A549 (cell line): ENCODE data around the gene KCNA10.

ENCODE experiments used
- CEBPB ChIP-seq, 2 experiments: fragments of >200 bp in 1 of 2; sonication (Bioruptor Twin) in 1 of 2; formaldehyde crosslinking in 1 of 2; IDR thresholded peaks; 2 replicates each; pipeline ENCODE4 v1.6.1; 2012 to 2016
- CTCF ChIP-seq: fragments of >200 bp; sonication (Bioruptor Twin); formaldehyde crosslinking; IDR thresholded peaks from 3 replicates; pipeline ENCODE4 v1.5.1; 2016
- ESRRA ChIP-seq: fragments of 150-350 bp; IDR thresholded peaks from 2 replicates; pipeline ENCODE4 v1.6.1; 2014; ENCODE audit warnings: mild to moderate bottlenecking, low read length, borderline replicate concordance
- SMC3 ChIP-seq: fragments of >200 bp; sonication (Bioruptor Twin); formaldehyde crosslinking; IDR thresholded peaks from 3 replicates; pipeline ENCODE4 v1.6.1; 2018; ENCODE audit warnings: inconsistent platforms
- TF ChIP-seq, protein P1 (sequence below): IDR thresholded peaks from 2 replicates; pipeline ENCODE4 v1.6.1; 2012

- TF ChIP-seq CEBPB (IDR thresholded peaks at IDR 0.05) (no peak), ESRRA (no peak), CTCF (no peak), SMC3 (no peak)
- TF ChIP-seq, protein P1, sequence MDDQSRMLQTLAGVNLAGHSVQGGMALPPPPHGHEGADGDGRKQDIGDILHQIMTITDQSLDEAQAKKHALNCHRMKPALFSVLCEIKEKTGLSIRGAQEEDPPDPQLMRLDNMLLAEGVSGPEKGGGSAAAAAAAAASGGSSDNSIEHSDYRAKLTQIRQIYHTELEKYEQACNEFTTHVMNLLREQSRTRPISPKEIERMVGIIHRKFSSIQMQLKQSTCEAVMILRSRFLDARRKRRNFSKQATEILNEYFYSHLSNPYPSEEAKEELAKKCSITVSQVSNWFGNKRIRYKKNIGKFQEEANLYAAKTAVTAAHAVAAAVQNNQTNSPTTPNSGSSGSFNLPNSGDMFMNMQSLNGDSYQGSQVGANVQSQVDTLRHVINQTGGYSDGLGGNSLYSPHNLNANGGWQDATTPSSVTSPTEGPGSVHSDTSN = no peak
These were observed 17.0 kb upstream of the KCNA10 start for GRCh38 chr1:110535985-110536384.
